Kidney (tissue), 14 donors: ENCODE measurements around the gene MMS22L. TPM values are rescaled to one million over a fixed set of nuclear protein-coding genes. Genes with fewer than 3 reads are reported as not detected.

Source experiments
- DNase-seq, 5 donors: peaks; one replicate each; pipeline ENCODE4 v3.0.0-alpha.2; 2013 to 2020
- FAIRE-seq: peaks from 2 replicates; lab custom pipeline; 2012; peaks lifted over from hg19 to GRCh38; lab: Jason Lieb, UNC
- H3K27ac ChIP-seq, 2 donors: one replicate each; pipeline ENCODE4 v1.7.0; 2013; ENCODE audit warnings: low read depth in 2 of 2, low read length in 2 of 2, inconsistent platforms in 1 of 2
- H3K27me3 ChIP-seq: one replicate; pipeline ENCODE4 v1.7.1; 2013; ENCODE audit warnings: low read length, inconsistent platforms; ENCODE audit not compliant: control insufficient read depth, insufficient read depth
- H3K36me3 ChIP-seq, 3 donors: one replicate each; pipeline versions ENCODE4 v1.7.0 to v1.7.1; 2013; ENCODE audit warnings: low read length in 3 of 3, control low read depth in 1 of 3, inconsistent platforms in 1 of 3; ENCODE audit not compliant: insufficient read depth in 3 of 3, control insufficient read depth in 2 of 3
- H3K4me1 ChIP-seq, 3 donors: one replicate each; pipeline versions ENCODE4 v1.7.0 to v1.7.1; 2013; ENCODE audit warnings: low read length in 3 of 3, inconsistent platforms in 1 of 3, low read depth in 1 of 3; ENCODE audit not compliant: control insufficient read depth in 2 of 3, insufficient read depth in 2 of 3
- H3K4me3 ChIP-seq, 3 donors: one replicate each; pipeline versions ENCODE4 v1.7.0 to v1.8.1; 2013; ENCODE audit warnings: low read length in 3 of 3, control low read depth in 1 of 3, inconsistent platforms in 1 of 3
- H3K9ac ChIP-seq, 3 donors: one replicate each; pipeline versions ENCODE4 v1.7.0 to v1.7.1; 2013; ENCODE audit warnings: low read length in 3 of 3, control low read depth in 1 of 3, inconsistent platforms in 1 of 3
- H3K9me3 ChIP-seq, 3 donors: one replicate each; pipeline versions ENCODE4 v1.7.0 to v1.7.1; 2013; ENCODE audit warnings: low read length in 3 of 3, control low read depth in 1 of 3, inconsistent platforms in 1 of 3; ENCODE audit not compliant: control insufficient read depth in 2 of 3, insufficient read depth in 1 of 3
- CTCF ChIP-seq: IDR thresholded peaks from 3 replicates; pipeline ENCODE4 v1.5.1; 2012; ENCODE audit warnings: mild to moderate bottlenecking, moderate library complexity, borderline replicate concordance; ENCODE audit not compliant: insufficient read depth; ENCODE audit errors: extremely low read depth
- intact Hi-C: fragments of 100-400 bp; cut with DNase I; formaldehyde crosslinking; loops from one replicate; pipeline ENCODE4 v1.11.1; 2022
- polyA plus RNA-seq: library from polyadenylated mRNA; stranded (reverse); fragments of 350-450 nt; fragmentation: Illumina TruSeq; extraction: RNeasy Lipid Tissue Mini Kit (QIAGEN cat#74804); gene quantifications from one replicate; pipeline ENCODE4 v1.2.3, GENCODE V29; 2014; ENCODE audit warnings: low read depth, low replicate concordance; ENCODE audit not compliant: insufficient read depth
- total RNA-seq: library from RNA; stranded (reverse); fragmentation: NEBNext Ultra II Directional; extraction: Animal tissue kit (Norgen Biotek cat#: 25700); gene quantifications from one replicate; pipeline ENCODE4 v1.2.1, GENCODE V29; 2021
- donor health status: control.
- donor health status: control.
- donor health status: control.
- donor health status: control.
- donor health status: control.
- donor health status: DM: yes; HTN: yes; CAD: no.
- donor health status: Normal renal cell carcinoma (clear cell type).

MMS22L gene
- total and polyA plus RNA-seq, 2 donors from 2014 or later, result 1.7 to 9.5 TPM

GRCh38 chr6:97095311-97095850 is 187.6 kb downstream of the MMS22L start:
- no peak for FAIRE-seq
- intact Hi-C loops, result no loop called here
- Histone ChIP-seq H3K36me3 (no peaks in the 10 kb centered on the region), H3K9ac (no peak overlapping the region), H3K9me3 (no peaks in the 10 kb centered on the region), H3K4me1 (peaks cover 0 to 3% (median 0%) of the 10 kb centered on the region in 3 donors), H3K27ac (no peak overlapping the region), H3K4me3 (no peak overlapping the region), H3K27me3 (no peaks in the 10 kb centered on the region)
- TF ChIP-seq CTCF, result no peak
- DNase-seq, result no peak

DNA sequence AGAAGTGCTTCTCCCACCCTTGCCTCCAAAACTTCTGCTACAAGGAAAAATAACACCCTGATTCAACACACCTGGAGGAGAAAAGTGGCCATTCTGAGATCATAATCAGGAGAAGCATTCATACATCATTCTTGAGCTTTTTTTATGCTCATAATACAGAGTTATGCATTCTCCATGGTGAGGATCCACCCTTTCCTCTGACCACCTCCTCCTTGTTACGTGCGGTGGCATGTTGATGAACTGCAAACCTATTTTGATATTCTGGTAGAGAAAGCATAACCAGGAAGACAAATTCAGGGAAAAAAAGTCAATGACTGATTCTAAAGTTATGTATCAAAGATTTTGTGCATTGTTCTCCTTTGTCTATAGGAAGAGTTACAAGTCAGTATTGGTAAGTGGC is 188.6 kb downstream of the MMS22L start:
- H3K4me3 ChIP-seq, result no peak overlapping the region
- intact Hi-C loops, result no loop called here
- H3K9ac ChIP-seq, result no peak overlapping the region
- DNase-seq, result no peak
- H3K9me3 ChIP-seq, result no peaks in the 10 kb centered on the region
- H3K27me3 ChIP-seq, result no peaks in the 10 kb centered on the region
- no peak for FAIRE-seq
- H3K4me1 ChIP-seq, result peaks cover 0 to 3% (median 0%) of the 10 kb centered on the region in 3 donors
- no peaks in the 10 kb centered on the region for H3K36me3 ChIP-seq
- no peak for TF ChIP-seq CTCF
- H3K27ac ChIP-seq, result no peak overlapping the region

- no peaks in the 10 kb centered on the region for H3K36me3 ChIP-seq
- no peak overlapping the region for H3K27ac ChIP-seq
- no peak overlapping the region for H3K9ac ChIP-seq
- TF ChIP-seq CTCF, result no peak
- FAIRE-seq (no peak), DNase-seq (no peak)
- H3K4me1 ChIP-seq, result no peaks in the 10 kb centered on the region
- no peaks in the 10 kb centered on the region for H3K27me3 ChIP-seq
- H3K4me3 ChIP-seq, result no peak overlapping the region
- H3K9me3 ChIP-seq, result no peaks in the 10 kb centered on the region
- intact Hi-C loops, result no loop called here
Observed at GRCh38 chr6:97092673-97093305, 190.2 kb downstream of the MMS22L start.
